ENCODE measurements around the gene PSD. TPM values are rescaled to one million over a fixed set of nuclear protein-coding genes. Genes with fewer than 3 reads are reported as not detected.

The PSD gene
- total RNA-seq, 1 experiment from 2014 or later: 2.4 TPM

DNA sequence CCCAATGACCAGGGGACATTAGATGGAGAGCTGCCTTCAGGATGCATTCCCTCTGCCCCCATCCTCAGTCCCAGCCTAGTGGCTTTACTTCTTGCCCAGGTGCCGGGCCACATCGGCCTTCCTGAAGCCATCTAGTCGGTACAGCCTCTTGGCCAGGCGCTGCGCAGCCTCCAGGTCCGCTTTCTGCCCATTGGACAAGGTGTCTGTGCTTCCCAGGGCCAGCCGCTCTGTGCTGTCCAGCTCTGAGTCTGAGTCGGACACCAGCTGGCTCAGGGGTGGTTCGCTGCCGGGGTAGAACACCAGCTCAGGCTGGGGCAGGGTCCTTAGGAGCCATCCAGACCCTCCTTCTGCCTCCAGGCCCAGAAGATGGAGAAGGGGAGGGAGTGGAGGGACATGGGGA, 6.3 kb downstream of the PSD start:
- ChIA-PET POLR2A (no interaction called here), CTCF (no interaction called here)
- no peak overlapping the region for H3K4me3 ChIP-seq (ENCODE audit: low read depth in 2 of 2, low read length in 2 of 2)
- in situ Hi-C loops (cut with HindIII; ENCODE audit: low pct_unique_long_range_greater_than_20kb, low sequenced_read_pairs) (no loop called here), intact Hi-C loops (cut with micrococcal nuclease; ENCODE audit: unreplicated experiment) (no loop called here)
- TF ChIP-seq POLR2AphosphoS5 (IDR thresholded peaks at IDR 0.05; ENCODE audit: low read depth, low read length) (no peak), SIN3A (IDR thresholded peaks at IDR 0.05; ENCODE audit: borderline replicate concordance, insufficient read depth, low read depth, low read length) (no peak), TCF7L2 (IDR thresholded peaks at IDR 0.05; ENCODE audit: low read depth, low read length) (no peak)
- TF ChIP-seq, protein P1, sequence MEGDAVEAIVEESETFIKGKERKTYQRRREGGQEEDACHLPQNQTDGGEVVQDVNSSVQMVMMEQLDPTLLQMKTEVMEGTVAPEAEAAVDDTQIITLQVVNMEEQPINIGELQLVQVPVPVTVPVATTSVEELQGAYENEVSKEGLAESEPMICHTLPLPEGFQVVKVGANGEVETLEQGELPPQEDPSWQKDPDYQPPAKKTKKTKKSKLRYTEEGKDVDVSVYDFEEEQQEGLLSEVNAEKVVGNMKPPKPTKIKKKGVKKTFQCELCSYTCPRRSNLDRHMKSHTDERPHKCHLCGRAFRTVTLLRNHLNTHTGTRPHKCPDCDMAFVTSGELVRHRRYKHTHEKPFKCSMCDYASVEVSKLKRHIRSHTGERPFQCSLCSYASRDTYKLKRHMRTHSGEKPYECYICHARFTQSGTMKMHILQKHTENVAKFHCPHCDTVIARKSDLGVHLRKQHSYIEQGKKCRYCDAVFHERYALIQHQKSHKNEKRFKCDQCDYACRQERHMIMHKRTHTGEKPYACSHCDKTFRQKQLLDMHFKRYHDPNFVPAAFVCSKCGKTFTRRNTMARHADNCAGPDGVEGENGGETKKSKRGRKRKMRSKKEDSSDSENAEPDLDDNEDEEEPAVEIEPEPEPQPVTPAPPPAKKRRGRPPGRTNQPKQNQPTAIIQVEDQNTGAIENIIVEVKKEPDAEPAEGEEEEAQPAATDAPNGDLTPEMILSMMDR (IDR thresholded peaks at IDR 0.05): no peak
- TF ChIP-seq, protein P2, sequence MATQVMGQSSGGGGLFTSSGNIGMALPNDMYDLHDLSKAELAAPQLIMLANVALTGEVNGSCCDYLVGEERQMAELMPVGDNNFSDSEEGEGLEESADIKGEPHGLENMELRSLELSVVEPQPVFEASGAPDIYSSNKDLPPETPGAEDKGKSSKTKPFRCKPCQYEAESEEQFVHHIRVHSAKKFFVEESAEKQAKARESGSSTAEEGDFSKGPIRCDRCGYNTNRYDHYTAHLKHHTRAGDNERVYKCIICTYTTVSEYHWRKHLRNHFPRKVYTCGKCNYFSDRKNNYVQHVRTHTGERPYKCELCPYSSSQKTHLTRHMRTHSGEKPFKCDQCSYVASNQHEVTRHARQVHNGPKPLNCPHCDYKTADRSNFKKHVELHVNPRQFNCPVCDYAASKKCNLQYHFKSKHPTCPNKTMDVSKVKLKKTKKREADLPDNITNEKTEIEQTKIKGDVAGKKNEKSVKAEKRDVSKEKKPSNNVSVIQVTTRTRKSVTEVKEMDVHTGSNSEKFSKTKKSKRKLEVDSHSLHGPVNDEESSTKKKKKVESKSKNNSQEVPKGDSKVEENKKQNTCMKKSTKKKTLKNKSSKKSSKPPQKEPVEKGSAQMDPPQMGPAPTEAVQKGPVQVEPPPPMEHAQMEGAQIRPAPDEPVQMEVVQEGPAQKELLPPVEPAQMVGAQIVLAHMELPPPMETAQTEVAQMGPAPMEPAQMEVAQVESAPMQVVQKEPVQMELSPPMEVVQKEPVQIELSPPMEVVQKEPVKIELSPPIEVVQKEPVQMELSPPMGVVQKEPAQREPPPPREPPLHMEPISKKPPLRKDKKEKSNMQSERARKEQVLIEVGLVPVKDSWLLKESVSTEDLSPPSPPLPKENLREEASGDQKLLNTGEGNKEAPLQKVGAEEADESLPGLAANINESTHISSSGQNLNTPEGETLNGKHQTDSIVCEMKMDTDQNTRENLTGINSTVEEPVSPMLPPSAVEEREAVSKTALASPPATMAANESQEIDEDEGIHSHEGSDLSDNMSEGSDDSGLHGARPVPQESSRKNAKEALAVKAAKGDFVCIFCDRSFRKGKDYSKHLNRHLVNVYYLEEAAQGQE (IDR thresholded peaks at IDR 0.05; ENCODE audit: insufficient read depth in 1 of 2, low read depth in 2 of 2, low read length in 1 of 2): no peak
- peaks cover 8% of the 10 kb centered on the region for H3K4me1 ChIP-seq (ENCODE audit: control insufficient read depth, insufficient read depth, low read length)
- no peak overlapping the region for H3K27ac ChIP-seq (ENCODE audit: low read length)
- DNase-seq (ENCODE audit: low read depth, low spot score) (no peak), ATAC-seq (no peak)
- 0 out of 2 replicates have a peak, but pooled peaks cover 2% of the 10 kb centered on the region for H3K27me3 ChIP-seq (ENCODE audit: control insufficient read depth, insufficient read depth, low read length)
- no peaks in the 10 kb centered on the region for H3K9me3 ChIP-seq (ENCODE audit: control insufficient read depth, insufficient read depth, low read depth, low read length)
- no peaks in the 10 kb centered on the region; the same call in 1 of the 2 replicates for H3K36me3 ChIP-seq (ENCODE audit: control insufficient read depth, insufficient read depth, low read length)
- BruUV-seq (replicated peaks): no TSS peak

DNA sequence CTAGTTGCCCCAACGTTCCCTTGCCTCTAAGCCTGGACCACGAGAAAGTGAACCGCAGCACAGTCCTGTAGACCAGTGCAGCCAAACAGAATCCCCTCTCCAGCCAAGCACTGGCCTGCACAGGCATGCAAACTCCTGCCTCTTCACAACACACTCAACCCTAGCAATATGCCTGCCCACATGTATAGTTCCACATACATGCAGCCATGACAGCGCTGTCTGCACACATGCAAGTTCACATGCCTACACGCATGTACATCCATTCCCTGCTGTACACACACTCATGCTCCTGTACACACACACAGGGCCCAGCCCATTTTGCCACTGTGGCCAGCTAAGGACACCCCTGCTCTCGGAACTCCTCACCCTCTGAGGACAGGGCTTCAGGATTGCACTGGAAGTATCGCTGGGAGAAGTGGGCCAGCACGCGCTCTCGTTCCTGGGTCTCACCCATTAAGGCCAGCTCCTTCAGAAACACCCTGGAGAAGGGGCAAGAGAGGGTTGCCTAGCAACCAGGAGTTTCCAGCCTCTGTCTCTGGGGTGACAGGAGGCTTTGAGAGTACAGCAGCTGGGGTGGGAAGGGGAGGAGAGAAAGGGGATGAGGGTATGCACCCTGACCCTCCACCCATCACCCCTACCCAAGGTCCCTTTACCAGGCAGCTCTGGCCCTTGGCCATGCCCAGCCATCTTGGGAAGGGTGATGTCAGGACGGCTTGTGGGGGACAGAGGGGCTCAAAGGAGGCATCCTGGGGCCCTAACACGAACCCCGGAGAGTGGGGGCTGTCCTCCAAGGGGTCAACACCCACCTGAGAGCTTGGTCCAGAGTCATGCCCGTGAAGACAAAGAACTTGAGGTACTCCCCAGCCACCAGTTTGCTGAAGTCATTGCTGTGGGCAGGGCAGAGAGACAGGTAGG, 7.0 kb downstream of the PSD start:
- intact Hi-C loops (cut with micrococcal nuclease; ENCODE audit: unreplicated experiment) (no loop called here), in situ Hi-C loops (cut with HindIII; ENCODE audit: low pct_unique_long_range_greater_than_20kb, low sequenced_read_pairs) (no loop called here)
- H3K27ac ChIP-seq (ENCODE audit: low read length): no peak overlapping the region
- no peak overlapping the region for H3K4me3 ChIP-seq (ENCODE audit: low read depth in 2 of 2, low read length in 2 of 2)
- H3K9me3 ChIP-seq (ENCODE audit: control insufficient read depth, insufficient read depth, low read depth, low read length): no peaks in the 10 kb centered on the region
- H3K27me3 ChIP-seq (ENCODE audit: control insufficient read depth, insufficient read depth, low read length): 0 out of 2 replicates have a peak, but pooled peaks cover 2% of the 10 kb centered on the region
- H3K4me1 ChIP-seq (ENCODE audit: control insufficient read depth, insufficient read depth, low read length): peaks cover 8% of the 10 kb centered on the region
- no peaks in the 10 kb centered on the region; the same call in 1 of the 2 replicates for H3K36me3 ChIP-seq (ENCODE audit: control insufficient read depth, insufficient read depth, low read length)
- POLR2A ChIA-PET: interaction anchor here (1.2 kb wide), 1 partner anchor 11 kb away, joined by 3 read pairs; no protein-coding TSS in a partner anchor
- no peak for DNase-seq (ENCODE audit: low read depth, low spot score)
- no peak for ATAC-seq
- BruUV-seq (replicated peaks): no TSS peak
- CTCF ChIA-PET: no interaction called here
- TF ChIP-seq, protein P1 (IDR thresholded peaks at IDR 0.05): no peak
- TF ChIP-seq SIN3A (IDR thresholded peaks at IDR 0.05; ENCODE audit: borderline replicate concordance, insufficient read depth, low read depth, low read length) (no peak), TCF7L2 (IDR thresholded peaks at IDR 0.05; ENCODE audit: low read depth, low read length) (no peak), POLR2AphosphoS5 (IDR thresholded peaks at IDR 0.05; ENCODE audit: low read depth, low read length) (no peak)
- TF ChIP-seq, protein P2 (IDR thresholded peaks at IDR 0.05; ENCODE audit: insufficient read depth in 1 of 2, low read depth in 2 of 2, low read length in 1 of 2): no peak

Data from Panc1 (cell line).